Activated CD4-positive, alpha-beta T cell treated with anti-CD3 and anti-CD28 coated beads for 4 hours (primary cell): ENCODE measurements around the gene FANCI.
"Not testable (repeated sequence)": the region's sequence is repeated elsewhere in the genome, so short reads cannot be mapped to it uniquely, and the experiment has no call there.

Experiments
- DNase-seq, 2 donors: peaks; one replicate each; pipeline ENCODE4 v3.0.0-alpha.2; 2020

FANCI gene

GRCh38 chr15:89226359-89227221 lies 17.2 kb upstream of the FANCI start:
- no peak for DNase-seq

GRCh38 chr15:89227425-89227824 lies 16.4 kb upstream of the FANCI start:
- DNase-seq, result no peak

GRCh38 chr15:89230277-89230676 lies 13.5 kb upstream of the FANCI start:
- no peak for DNase-seq

- no peak for DNase-seq
These were observed 11.9 kb upstream of the FANCI start for GRCh38 chr15:89231832-89232231.

GRCh38 chr15:89239883-89240810 lies 3.6 kb upstream of the FANCI start:
- DNase-seq, result not testable (repeated sequence)

- DNase-seq, result no peak
These were observed 611 bp upstream of the FANCI start for GRCh38 chr15:89243046-89243690.

GRCh38 chr15:89244574-89244903 lies 760 bp downstream of the FANCI start:
- DNase-seq, result no peak

GRCh38 chr15:89247446-89247845 lies 3.7 kb downstream of the FANCI start:
- no peak for DNase-seq

- no peak for DNase-seq
These were observed 4.8 kb downstream of the FANCI start for GRCh38 chr15:89248584-89248983.

- not testable (repeated sequence) for DNase-seq
These were observed 6.4 kb downstream of the FANCI start for GRCh38 chr15:89250142-89250541.

GRCh38 chr15:89277281-89277680 lies 33.5 kb downstream of the FANCI start:
- not testable (repeated sequence) for DNase-seq

- no peak for DNase-seq
These were observed 34.5 kb downstream of the FANCI start for GRCh38 chr15:89278307-89278706.

- DNase-seq, result no peak
These were observed 38.9 kb downstream of the FANCI start for GRCh38 chr15:89282631-89283030.

GRCh38 chr15:89283201-89283600 lies 39.4 kb downstream of the FANCI start:
- no peak for DNase-seq

GRCh38 chr15:89291934-89292438 lies 48.2 kb downstream of the FANCI start:
- no peak for DNase-seq

- DNase-seq, result no peak
These were observed 49.2 kb downstream of the FANCI start for GRCh38 chr15:89293012-89293411.

- DNase-seq, result no peak
These were observed 56.1 kb downstream of the FANCI start for GRCh38 chr15:89299896-89300295.

- no peak for DNase-seq
These were observed 57.7 kb downstream of the FANCI start for GRCh38 chr15:89301304-89302089.

- no peak for DNase-seq
These were observed 60.2 kb downstream of the FANCI start for GRCh38 chr15:89303986-89304385.

- DNase-seq, result no peak
These were observed 61.6 kb downstream of the FANCI start for GRCh38 chr15:89305395-89305794.

GRCh38 chr15:89307046-89307587 lies 63.3 kb downstream of the FANCI start:
- no peak for DNase-seq

GRCh38 chr15:89307791-89308190 lies 64.0 kb downstream of the FANCI start:
- DNase-seq, result no peak
